Fibroblast of upper back skin (primary cell): Measurements from ENCODE around the gene VEGFC.

Experiments used
- DNase-seq: peaks from one replicate; pipeline ENCODE4 v3.0.0-alpha.2; 2013

The VEGFC gene

DNA sequence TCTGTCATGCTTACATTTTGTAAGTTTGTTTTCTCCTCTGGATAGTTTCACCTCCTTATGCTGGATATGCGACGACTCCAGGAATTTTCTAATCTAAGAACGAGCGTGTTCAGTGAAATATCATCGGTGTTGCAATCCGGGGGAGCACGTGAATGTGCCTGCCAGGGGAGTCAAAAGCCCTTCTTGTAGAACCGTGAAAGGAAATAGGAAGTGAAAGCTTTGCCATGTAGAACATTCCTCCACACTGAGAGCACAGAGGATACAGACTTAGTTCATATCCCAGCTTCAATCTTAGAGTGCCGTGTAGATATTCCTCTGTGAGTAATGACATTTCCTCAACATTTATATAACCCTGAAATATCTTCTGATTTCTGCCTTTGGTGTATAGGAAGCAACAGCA, 121.2 kb downstream of the VEGFC start:
- no peak for DNase-seq

DNA sequence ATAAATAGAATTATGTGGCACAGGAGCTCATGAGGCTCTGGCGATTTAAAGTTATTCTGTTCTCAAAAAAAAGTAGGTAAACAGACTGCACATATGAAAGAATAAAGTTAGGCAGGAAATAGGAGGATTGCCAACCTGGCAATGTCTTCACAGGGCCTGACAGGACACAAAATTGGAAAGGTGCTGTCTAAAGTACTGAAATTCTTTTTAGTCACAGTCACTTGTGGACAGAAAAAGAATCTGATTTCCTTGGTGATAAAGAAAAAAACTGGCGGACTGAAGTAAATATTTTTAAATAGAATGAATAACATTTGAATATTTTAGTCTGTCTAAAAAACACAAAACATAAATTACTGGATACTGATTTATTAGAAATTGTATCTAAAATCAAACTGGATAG, 124.4 kb downstream of the VEGFC start:
- DNase-seq = no peak

DNA sequence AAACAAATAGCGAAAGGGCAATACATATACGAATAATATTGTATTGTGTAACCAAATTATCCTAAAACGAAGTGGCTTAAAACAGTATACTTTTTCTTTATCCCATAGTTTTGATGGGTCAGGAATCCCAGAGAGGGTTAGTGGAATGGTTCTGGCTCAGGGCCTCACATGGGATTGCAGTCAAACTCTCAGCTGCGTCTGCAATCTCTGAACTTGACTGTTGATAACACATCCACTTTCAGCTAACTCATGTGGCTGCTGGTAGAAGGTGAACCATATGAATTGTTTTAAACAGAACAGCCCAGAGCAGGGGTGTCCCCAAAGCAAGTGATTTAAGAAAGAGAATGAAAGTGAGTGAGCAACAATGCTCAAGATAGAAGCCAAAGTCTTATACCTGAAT, 127.8 kb downstream of the VEGFC start:
- DNase-seq = no peak

DNA sequence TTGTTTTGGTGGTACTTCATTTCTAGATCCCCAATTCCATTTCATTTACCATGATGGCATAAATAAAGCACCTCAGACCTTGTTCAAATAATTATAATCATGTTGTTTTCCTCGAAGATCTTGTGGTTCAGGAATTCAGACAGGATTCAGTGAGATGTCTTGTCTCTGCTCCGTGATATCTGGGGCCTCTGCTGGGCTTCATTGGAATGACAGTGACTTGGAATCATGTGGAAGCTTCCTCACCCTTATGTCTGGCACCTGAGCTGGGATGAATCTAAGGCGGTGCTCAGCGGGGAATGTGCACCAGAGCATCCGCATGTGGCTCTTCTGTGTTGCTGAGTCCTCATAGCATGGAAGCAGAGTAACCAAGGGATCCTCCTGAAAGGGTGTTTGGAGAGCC, 132.2 kb downstream of the VEGFC start:
- no peak for DNase-seq

DNA sequence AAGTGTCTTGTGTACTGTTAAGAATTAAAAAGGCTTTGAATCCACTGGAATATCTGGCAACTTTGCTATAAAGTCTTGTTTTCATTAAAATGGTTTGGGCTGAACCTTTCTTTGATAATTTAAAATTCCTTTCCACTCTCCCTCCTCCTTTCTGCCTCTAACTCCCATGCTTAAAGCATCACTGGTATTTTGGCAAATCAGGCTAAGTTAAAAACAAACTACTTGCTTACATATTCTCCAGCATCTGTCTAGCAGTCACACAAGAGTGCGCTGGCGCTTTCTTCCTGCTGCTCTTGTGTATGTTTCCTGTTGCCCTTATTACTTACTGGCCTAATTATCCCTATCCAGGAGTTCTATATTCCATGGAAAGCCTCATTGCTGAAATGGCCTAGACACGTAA, 136.6 kb downstream of the VEGFC start:
- no peak for DNase-seq

DNA sequence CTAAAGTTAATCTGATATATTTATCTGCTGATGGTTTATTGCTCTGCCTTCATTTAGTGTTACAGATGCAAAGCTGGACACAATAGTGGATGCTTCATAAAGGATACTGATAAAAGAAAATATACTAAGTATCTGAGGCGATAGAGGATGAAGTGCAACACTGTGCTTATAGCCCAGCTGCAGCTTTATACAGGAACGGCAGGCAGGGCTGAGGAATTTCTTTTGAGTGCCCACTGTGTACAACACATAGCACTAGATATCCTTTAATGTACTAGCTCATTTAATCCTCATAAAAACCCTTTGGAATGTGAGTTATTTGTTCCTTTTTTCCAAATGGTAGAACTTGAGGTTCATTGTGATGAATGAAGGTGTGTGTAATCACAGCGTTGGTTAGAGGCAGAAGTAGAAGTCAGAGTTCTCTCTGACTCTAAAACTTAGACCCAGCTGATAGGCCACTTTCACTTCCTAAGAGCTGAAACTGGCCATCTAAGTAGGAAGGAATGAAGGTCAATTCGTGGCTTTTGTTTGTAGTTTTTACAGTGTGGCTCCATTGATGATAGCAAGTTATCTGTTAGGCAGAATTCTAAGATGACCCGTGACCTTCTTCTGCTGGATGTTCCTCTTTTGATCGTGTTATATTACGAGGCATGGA, 138.0 kb downstream of the VEGFC start:
- DNase-seq = no peak

DNA sequence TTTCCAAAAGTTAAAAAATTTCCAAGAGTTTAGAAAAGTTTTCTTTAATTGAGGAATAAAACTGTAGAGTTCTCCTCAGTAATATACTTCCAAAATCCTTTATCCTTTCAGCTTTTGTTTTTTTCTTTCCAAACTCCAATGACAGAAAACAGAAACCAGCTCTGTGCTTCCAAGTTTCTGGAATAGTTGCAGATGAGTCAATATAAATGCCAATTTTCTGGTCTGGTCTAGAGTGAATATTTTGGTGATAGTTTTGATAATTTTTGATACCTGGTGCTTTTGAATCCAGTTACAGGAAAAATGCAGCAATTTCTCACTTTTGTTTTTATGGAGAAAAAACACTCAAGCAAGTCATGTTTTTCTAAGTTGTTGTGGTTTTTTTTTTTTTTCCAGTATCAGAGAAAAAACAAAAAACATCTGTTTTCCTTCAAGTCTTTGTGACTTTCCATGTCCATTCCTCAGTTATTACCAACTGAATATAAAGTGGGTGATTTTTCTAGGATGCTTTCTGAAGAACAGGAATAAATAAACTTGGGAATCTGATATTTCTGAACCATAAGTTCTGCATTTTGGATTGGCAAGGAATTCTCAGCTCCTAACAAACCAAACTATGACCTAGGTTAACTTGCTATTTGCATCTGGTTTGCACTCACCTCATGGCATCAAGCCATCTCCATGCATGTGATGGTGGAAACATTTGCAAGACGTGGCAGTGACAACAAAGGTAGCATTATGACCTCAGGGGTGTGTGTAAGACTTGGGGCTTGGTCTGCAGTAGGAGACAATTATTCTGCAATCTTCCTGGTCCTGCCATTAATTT, 139.1 kb downstream of the VEGFC start:
- DNase-seq = no peak

DNA sequence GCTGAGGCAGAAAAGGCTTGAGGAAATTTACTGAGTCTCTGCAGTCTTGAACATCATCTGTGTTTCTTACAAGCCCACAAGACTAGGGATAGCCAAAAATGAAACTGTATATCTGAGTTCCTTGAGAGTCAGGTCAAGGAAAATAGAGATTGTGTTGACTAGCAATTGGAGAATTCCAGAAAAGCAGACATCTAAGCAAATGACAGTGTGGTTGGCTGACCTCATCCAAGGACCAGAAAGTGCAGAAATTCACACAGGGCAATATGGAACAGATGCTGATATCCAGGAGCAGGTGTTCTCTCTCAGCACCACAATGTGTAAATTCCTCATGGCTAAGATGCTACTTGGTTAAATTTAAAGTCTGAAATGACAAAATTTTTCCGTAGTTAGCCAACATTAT, 146.4 kb downstream of the VEGFC start:
- no peak for DNase-seq

DNA sequence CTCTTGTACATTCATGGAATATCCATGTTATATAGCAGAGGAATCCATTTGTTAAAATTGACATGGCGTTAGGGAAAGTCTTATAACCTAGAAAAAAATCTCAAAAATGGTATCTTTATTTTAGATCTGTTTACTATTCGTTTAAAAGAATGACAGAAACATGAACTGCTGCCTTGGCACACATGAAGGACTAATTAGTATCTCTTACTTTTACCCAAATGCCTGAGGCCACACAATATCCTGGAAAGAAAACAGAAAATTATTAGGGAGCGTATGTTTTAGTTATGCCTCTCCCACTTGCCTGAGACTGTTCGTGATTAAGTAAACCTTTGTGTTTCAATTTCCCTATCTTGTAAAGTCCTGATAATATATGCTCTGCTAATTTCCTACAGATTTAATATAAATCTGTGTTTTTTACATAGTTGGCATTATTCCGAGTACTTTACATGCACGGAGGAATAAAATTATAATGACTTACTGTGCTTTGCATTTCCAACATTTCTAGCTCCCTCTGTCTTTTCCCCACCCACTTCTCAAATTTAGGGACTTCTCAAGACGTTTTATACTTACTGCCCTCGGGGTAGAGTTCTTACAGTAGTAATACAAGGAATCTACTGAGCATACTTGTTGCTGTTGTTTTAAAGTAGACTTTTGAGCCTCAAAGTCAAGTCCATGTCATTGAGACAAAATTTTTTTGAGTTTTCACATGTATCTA, 147.3 kb downstream of the VEGFC start:
- no peak for DNase-seq

DNA sequence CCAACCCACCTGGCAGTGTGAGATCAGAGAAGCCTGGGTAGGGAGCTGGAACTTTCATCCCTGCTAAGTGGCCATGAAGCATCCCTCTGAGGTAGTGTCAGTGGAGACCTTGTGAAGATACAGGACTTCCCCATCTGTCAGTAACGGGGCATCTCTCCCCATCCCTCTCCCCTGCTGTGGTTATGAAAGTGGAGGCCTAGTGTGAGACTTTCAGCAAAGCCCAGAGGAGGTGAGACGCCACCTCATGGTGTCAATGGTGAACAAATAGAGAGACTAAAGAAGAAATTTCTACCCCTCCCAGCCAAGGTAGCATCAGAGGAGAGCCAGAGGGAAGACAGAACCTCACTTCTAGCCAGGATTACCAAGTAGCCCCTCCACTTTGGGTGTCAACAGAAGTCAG, 150.2 kb downstream of the VEGFC start:
- DNase-seq = no peak

DNA sequence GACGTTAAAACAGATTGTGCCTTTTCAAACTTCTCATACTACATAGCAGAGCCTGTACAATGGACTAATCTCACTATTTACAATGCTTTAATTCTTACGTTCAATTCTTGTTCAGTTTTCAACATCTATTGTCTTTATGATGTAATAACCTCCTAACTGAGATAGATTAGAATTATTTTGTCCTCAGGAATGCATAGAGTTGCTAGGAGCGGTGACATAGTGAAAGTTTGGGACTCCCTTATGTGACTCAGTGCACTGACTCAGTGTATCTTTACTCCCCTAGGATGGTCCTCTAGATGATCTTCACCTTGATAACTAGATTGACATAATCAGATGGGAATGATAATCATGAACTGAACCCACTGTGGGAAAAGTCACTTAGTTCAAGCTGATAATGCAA, 151.5 kb downstream of the VEGFC start:
- DNase-seq = peak; percentile 41

DNA sequence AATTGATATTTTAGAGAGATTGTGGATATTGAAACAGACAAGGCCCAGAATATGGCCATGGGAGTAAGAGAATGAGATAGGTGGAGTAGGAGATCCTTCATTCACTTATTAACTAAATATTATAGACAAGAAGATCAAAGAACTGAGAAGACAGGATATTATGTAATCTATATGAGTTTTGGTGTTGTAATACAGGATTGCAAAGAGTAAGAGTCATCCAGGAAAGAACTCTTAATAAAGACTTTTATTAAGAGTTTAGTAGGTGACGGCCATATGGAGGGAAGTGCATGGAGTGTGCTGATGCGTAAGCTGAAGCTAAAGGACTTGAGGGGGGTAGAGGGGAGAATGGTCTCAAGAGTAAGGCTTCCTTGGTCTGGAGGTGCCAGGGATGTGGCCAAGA, 153.7 kb downstream of the VEGFC start:
- DNase-seq = peak; percentile 21

DNA sequence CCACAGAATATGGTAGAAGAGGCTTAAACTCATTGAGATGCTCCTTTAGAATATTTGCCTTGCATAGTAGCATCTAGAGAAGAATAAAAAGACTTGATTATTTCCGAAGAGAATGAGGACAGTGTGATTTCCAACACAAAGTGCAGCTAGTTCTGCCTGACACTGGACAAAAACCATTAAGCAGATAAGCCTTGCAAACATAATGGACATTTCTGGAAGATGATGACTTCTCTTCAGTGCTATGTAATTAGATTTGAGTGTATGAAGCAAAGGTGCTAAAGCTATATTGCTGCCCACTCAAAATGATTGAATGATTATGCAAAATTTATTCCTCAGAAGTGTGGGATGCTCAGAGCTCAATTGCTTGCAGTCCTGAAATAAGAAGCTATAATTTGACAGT, 156.4 kb downstream of the VEGFC start:
- DNase-seq = no peak

DNA sequence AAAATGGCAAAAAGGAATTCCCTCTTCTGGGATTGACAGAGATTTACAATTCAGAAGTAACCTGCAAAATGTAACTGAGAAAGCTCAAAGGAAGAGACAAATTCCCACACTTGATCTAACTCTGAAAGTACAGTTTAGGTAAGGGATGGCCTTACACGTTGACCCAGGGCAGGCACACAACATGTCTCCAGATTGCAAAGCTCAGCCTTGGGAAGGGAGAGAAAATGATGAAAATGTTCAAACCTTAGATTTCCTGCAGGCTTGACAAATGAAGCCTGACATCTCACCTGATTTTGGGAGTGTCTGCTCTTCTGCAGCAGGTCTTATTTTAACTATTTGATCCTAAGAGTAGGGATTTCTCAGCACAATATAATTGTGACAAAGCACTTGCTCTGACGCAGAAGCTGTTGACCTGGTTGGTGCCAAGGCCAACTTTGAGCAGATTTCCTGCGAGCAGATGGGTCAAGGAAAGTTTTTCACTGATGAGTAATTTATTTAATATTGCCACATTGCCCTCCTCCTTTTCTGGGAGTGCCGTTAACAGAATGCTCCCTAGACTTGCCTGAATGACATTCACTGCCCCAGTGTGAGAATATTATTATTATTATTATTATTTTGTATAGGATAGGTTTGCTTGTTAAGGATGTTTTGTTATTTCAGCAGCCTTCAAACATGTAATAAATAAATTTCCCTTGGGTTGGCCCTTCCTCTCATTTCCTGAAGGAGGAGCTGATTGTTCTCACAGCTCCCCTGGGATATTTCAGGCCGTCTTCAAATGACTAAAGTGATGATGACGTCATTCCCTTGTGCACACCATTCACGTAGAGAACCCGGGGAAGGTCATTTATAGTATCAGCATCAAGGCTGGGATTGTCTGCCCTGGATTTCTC, 157.1 kb downstream of the VEGFC start:
- peak; percentile 64 for DNase-seq
